ENCODE data around the gene SALL1.

DNA sequence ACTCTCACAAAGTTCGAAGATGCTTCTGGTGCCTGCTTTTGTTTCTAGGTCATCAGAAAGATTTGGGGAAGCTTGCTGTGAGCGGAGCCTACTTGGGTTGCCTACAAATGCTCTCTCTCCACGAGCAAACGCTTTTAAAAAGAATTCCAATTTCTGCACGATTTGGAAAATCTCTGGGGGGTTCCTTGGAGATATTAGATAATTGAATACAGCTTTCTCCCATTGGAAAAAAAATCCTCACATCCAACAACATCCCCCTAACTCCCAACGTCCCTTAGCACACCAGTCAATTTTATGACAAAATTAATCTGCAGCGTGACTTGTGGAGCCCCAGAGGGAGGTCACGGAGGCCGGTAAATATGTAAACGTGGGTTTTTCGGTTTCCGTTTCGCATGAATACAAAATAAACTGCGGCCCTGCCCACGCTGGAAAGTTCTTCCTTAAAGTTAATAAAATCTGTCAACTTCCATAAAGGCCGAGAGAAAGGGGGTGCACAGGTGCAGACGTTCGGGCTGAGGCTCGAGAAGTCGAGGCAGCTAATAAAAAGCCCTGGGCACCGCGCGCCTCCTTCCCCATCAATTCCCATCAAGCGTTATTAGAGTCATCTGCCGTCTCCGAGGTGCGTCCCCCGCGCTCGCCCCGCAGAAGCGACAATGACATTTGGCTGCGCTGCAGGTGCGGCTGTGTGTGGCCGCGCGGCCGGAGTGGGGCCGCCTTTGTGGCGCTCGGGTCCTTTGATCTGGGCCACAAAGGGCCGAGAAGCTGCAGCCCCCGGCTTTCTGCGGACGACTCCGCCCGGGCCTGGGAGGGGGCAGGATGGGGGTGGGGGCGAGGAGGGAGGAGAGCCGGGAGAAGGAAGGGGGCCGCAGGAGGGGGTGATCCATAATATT lies 37.6 kb downstream of the SALL1 start:
- TF ChIP-seq, protein P1, sequence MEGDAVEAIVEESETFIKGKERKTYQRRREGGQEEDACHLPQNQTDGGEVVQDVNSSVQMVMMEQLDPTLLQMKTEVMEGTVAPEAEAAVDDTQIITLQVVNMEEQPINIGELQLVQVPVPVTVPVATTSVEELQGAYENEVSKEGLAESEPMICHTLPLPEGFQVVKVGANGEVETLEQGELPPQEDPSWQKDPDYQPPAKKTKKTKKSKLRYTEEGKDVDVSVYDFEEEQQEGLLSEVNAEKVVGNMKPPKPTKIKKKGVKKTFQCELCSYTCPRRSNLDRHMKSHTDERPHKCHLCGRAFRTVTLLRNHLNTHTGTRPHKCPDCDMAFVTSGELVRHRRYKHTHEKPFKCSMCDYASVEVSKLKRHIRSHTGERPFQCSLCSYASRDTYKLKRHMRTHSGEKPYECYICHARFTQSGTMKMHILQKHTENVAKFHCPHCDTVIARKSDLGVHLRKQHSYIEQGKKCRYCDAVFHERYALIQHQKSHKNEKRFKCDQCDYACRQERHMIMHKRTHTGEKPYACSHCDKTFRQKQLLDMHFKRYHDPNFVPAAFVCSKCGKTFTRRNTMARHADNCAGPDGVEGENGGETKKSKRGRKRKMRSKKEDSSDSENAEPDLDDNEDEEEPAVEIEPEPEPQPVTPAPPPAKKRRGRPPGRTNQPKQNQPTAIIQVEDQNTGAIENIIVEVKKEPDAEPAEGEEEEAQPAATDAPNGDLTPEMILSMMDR (IDR thresholded peaks at IDR 0.05 in 8 of 11, conservative IDR thresholded peaks at IDR 0.05 in 3 of 11) = no peak
- TF ChIP-seq POLR2A (IDR thresholded peaks at IDR 0.05) (no peak), POLR2AphosphoS5 (IDR thresholded peaks at IDR 0.05) (no peak)
